Endothelial cell of hepatic sinusoid (primary cell): ENCODE results near the gene TNFAIP8L3.
"Not testable (repeated sequence)": the region's sequence is repeated elsewhere in the genome, so short reads cannot be mapped to it uniquely, and the experiment has no call there.

Source experiments
- in situ Hi-C: cut with HindIII; loops from 2 replicates; pipeline ENCODE4 v1.10.0; 2017; ENCODE audit warnings: low sequenced_read_pairs

The TNFAIP8L3 gene

GRCh38 chr15:51065781-51066180 lies 28.9 kb downstream of the TNFAIP8L3 start:
- in situ Hi-C loops, result no loop called here

GRCh38 chr15:51065261-51065660 lies 29.4 kb downstream of the TNFAIP8L3 start:
- in situ Hi-C loops, result no loop called here

DNA sequence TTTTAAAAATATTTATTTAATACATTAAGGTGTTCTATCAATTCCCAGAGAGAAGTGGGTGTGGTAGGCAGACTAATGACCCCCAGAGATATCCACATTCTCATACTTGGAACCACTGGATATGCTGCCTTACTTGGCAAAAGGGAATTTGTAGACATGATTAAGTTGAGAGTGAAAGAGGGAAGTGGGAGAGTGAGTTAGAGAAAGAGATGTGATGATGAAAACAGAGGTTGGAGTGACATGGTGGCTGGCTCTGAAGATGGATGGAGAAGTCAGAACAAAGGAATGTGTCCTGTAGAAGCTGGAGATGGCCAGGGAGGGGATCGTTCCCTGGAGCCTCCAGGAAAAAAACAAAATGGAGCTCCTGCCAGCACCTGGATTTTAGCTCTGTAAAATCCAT lies 32.0 kb downstream of the TNFAIP8L3 start:
- in situ Hi-C loops, result loop anchor here (5.0 kb wide), 1 partner anchor 55 kb away; no protein-coding TSS in a partner anchor

DNA sequence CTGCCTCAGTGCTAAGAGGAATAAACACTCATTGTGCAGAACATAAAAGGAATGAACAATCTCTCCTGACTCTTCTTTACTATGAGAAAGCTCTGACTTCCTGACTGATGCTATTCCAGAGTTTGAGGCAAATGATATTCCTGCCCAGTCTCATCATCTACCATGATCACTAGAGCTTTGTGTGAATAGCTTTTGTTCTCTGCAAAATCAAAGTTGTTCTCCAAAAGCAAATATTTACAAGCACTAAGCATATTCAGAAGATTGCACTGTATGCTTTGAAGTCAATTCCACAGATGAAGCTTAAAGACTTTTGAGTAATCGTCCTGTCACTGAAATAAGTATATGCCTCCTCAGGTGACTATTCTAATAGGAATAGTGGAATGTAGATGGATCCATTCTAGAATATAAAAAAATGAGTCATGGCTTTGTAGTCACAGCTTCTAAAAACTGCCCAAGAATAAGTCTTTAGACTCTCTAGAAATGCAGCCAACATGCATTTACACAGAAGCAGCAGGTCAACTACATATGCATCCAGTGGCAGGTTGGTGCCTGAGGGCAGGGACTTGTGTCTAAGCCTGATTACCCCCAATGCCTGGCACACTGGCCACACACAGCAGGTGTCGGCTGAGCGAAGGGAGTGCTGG lies 34.6 kb downstream of the TNFAIP8L3 start:
- in situ Hi-C loops, result loop anchor here (5.0 kb wide), 1 partner anchor 57 kb away; no protein-coding TSS in a partner anchor

- in situ Hi-C loops, result no loop called here
Measured at GRCh38 chr15:51054535-51054934, 40.2 kb downstream of the TNFAIP8L3 start.

GRCh38 chr15:51053571-51053970 lies 41.1 kb downstream of the TNFAIP8L3 start:
- in situ Hi-C loops, result no loop called here

- in situ Hi-C loops, result no loop called here
Measured at GRCh38 chr15:51051776-51052175, 42.9 kb downstream of the TNFAIP8L3 start.

DNA sequence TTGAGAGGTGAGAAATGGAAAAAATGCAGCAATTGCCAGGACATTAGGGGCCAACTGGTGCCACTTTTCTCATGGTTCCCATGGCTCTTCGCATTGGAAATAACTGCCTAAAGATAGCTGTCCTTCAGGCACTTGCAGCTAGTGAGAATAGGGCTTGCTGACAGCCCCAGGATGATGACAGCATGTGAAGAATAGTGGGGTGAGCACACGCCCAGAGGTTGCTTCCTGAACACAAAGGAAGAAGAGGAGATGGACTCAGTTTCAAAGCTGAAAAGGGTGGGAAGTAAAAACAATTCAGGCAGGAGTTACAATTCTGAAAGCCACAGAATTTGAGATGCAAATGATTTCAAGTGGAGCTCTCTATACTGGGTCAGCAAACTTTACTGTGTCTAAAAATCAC lies 45.6 kb downstream of the TNFAIP8L3 start:
- in situ Hi-C loops, result no loop called here

DNA sequence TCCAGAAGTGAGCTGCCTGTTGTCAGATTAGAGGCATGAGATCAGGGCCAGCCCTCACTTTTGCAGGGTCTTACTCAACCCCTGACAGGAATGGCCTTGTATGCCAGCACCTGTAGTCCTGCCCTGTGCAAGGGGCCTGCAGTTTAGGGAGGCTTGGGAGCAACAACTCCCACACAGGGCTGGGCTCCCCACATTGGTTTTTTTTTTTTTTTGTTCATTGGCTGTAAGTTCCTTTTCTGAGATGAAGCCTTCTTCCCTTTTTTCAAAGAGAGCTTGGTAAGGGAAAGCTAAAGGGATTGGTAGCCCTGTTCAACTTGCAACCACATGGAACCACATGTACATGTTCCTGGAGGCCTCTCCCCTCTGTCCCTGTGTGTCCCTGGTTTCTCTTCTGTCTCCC lies 46.4 kb downstream of the TNFAIP8L3 start:
- in situ Hi-C loops, result no loop called here

- in situ Hi-C loops, result no loop called here
Measured at GRCh38 chr15:51046799-51047449, 47.8 kb downstream of the TNFAIP8L3 start.

DNA sequence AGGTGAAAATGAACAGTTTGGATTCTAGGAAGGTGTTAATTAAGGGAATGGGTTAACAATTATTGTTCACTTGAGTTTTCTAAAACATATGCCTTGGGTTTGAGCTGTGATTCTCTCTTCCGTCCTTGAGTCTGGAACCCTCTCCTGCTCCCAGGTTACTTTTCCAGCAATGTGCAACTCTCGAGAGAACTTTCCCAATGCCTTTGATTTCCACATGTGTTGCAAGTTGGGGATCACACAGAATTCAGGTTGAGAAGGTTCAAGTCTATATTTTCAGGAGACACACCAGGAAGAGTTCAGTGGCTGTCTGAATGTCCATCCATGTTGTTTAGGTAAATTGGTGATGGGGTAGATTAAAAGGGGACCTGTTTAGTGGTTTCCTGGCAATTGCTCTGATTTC lies 48.7 kb downstream of the TNFAIP8L3 start:
- in situ Hi-C loops, result no loop called here

GRCh38 chr15:51044037-51044727 lies 50.5 kb downstream of the TNFAIP8L3 start:
- in situ Hi-C loops, result no loop called here

- in situ Hi-C loops, result no loop called here
Measured at GRCh38 chr15:51038974-51039319, 55.8 kb downstream of the TNFAIP8L3 start.

DNA sequence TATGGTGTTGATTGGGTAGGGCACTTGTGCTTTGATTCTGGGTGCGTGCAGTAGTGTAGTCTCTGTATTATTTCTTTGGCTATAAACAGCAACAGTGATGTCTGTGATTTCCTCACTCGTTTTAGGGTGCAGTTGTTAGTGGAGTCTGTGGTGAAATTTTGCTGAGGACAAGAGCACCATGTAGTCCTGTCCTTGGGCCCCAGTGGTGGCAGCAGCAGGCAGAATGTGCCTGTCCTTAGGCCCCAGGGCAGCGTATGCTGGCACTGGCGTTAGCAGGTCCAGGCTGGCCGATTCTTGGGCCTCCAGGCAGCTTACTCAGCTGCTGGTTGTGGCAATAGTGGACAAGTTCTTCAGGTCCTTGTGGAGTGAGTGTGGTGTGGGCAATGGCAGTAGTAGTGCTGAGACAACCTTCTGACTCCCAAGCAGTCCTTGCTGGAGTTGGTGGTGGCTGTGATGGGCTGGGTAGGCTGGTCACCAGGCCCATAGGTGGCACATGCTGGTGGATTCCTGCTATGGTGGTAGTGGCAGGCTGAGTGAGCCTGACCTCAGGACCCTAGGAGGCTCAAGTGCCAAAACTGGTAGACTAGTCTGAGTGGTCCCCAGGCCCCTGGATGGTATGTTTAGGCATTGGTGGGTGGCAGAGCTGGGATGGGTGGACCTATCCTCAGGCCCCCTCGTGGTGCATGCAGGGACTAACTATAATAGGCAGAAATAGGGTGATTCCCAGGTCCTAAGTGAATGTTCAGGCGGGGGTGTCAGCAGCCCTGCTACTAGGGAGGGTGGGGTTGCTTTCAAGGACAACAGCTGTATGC lies 56.3 kb downstream of the TNFAIP8L3 start:
- in situ Hi-C loops, result no loop called here

DNA sequence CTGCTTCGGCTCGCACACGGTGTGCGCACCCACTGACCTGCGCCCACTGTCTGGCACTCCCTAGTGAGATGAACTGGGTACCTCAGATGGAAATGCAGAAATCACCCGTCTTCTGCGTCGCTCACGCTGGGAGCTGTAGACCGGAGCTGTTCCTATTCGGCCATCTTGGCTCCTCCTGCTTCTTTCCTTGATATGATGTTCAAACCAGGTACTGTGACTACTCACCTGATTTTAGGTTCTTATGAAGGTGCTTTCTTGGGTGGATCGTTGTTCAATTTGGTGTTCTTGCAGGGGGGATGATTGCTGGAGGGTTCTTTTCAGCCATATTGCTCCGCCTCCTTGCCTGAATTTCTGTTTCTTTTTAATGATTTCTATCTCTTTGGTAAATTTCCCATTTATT lies 57.2 kb downstream of the TNFAIP8L3 start:
- in situ Hi-C loops, result not testable (repeated sequence)

- in situ Hi-C loops, result no loop called here
Measured at GRCh38 chr15:51030649-51031316, 63.9 kb downstream of the TNFAIP8L3 start.

- in situ Hi-C loops, result no loop called here
Measured at GRCh38 chr15:51025454-51025846, 69.3 kb downstream of the TNFAIP8L3 start.

DNA sequence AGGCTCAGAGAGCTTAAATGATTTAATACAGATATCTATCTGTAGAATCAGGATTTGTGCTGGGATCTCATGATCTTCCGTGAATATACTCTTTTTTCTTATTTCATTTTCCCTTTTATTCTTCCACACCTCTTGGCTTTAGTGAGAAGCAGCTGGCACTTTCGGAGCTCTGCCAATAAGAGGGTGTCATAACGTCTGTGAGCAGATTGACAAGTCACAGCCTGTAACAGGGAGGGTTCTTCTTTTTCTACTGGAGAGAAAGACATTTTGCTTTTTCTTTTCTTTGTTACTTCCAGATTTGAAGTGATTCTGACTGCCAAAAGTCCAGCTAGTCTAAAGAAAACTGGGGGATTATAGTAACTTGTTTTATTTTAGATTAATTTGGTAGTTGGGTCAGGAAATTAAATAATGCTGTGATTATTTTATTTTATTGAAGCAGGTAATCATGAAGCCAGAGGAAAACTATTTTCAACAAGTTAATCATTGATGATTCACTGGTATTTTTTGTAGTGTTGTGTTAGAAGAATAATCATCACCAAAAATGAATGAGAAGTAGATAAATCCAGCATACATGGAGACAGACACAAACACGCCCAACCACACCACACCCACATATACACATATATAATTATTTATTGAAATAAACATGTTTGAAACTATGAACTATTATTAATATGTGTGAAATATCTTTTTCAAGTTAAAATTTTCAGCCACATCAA lies 69.8 kb downstream of the TNFAIP8L3 start:
- in situ Hi-C loops, result no loop called here

DNA sequence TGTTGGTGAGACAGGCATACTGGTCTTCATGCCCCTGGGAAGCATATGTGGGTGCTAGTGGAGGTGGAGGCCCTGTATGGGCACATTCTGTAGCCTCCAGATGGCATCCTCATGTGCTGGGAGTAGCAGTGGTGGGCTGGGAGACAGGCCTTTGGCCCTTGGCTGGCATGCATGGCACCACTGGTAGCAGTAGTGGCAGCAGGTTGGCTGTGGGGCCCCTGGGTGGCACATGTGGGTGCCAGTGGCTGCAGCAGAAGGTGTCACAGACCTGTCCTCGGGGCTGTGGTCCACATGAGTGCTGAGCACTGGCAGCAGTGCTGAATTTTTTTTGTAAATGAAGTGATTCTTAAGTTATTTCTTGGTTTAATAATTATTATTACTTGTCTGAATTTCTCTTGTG lies 71.2 kb downstream of the TNFAIP8L3 start:
- in situ Hi-C loops, result no loop called here

DNA sequence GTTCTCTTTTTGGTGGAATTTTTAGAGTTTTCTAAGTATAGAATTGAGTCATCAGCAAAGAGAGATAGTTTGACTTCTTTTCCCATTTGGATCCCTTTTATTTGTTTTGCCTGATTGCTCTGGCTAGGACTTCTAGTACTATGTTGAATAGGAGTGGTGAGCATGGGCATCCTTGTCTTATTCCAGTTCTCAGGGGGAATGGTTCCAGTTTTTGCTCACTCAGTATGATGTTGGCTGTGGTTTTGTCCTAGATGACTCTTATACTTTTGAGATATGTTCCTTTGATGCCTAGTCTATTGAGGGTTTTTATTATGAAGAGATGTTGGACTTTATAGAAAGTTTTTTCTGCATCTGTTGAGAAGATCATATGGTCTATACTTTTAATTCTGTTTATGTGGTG lies 72.5 kb downstream of the TNFAIP8L3 start:
- in situ Hi-C loops, result no loop called here
